ENCODE data around the gene SNW1.

SNW1 gene

DNA sequence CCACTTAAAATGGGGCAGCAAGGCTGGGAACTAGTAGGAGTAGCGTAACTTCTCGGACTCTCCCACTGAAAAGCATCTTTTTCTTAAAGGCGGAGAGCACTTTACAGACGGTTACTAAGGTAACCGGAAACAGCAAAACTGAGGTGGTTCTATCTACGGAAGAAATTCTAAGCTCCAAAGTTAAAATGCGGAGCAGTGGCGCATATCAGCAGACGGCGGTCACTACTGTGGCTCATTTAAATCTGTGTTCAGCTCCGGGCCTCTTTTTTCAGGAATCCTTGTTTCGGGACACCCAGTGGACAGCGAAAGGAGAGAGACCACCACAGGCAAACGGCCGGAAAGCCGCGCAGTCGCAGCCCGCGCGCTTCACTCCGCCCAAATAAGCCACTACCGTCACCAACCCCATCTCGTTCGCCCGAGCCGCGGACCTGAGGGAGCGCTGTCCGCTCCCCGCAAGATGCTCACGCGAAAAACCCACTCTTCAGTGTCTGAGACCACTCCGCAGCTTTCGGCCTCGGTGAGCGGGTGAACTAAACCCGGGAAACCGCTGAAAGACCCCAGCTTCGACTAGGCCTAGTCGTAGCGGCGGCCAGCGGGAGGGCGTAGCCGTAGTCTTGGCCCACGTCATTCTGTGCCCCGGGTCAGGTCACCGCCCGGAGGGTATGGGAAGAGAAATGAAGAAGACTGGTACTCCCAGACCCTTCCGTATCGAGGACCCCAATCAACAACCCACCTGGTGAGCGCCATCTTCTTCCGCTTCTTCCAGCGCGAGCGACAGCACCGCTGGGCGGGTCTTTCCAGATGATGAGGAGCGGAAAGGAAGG lies at the start of gene SNW1:
Gene SNW1 (minus strand): TSS at position 776 of the 824 bp plus-strand sequence. CDS start 29 bp downstream, at position 747.
- TF ChIP-seq, protein P1, sequence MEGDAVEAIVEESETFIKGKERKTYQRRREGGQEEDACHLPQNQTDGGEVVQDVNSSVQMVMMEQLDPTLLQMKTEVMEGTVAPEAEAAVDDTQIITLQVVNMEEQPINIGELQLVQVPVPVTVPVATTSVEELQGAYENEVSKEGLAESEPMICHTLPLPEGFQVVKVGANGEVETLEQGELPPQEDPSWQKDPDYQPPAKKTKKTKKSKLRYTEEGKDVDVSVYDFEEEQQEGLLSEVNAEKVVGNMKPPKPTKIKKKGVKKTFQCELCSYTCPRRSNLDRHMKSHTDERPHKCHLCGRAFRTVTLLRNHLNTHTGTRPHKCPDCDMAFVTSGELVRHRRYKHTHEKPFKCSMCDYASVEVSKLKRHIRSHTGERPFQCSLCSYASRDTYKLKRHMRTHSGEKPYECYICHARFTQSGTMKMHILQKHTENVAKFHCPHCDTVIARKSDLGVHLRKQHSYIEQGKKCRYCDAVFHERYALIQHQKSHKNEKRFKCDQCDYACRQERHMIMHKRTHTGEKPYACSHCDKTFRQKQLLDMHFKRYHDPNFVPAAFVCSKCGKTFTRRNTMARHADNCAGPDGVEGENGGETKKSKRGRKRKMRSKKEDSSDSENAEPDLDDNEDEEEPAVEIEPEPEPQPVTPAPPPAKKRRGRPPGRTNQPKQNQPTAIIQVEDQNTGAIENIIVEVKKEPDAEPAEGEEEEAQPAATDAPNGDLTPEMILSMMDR (IDR thresholded peaks at IDR 0.05): no peak

DNA sequence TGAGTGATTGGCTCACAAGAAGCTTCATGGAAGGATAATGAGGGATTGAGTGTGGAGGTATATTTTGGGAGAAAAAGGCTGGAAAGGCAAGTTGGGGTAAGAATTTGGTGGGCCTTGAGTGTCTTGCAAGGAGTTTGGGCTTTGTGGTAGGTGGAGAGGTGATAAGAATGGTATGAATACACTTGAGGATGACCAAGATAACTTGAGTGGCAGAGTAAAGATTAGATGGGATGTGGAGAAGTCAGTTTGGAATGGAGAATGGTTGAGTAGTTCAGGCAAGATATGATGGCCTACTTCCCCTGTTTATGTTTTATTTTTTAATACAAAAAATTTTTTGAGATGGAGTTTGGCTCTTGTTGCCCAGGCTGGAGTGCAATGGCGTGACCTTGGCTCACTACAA lies 48.1 kb upstream of the SNW1 start:
- TF ChIP-seq, protein P1 (IDR thresholded peaks at IDR 0.05): no peak

DNA sequence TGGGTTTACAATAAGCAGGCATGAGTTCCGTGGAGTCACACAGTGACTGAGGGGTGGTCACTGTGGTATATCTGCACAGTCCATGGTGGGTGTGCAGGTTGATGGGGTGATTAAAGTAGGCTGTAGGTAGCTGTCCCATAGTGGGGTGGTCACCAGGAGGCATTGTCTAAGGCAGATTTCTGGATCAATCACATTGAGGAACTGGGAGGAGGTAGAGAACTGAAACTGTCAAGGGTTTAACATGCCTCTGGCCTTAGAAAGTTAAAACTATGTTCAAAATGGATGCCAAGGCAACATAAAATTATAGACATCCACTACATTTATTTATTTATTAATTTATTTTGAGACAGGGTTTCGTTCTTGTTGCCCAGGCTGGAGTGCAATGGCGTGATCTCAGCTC lies 47.3 kb upstream of the SNW1 start:
- TF ChIP-seq, protein P1 (IDR thresholded peaks at IDR 0.05): no peak

DNA sequence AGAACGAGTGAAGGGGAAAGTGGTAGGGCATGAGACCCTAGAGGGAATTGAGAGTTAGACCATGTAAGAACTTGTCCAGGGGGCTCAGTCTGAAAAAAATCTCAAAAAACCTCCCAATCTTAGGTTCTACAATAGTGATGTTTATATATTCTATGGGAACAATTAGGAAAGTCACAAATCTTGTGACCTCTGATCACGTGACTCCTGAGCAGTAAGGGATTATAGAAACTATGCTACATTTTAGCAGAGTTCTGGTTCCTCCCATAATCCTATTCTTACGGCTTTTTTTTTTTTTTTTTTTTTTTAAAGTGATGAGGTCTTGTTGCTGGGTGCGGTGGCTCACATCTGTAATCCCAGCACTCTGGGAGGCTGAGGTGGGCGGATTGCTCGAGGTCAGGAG lies 44.8 kb upstream of the SNW1 start:
- TF ChIP-seq, protein P1 (IDR thresholded peaks at IDR 0.05): no peak

DNA sequence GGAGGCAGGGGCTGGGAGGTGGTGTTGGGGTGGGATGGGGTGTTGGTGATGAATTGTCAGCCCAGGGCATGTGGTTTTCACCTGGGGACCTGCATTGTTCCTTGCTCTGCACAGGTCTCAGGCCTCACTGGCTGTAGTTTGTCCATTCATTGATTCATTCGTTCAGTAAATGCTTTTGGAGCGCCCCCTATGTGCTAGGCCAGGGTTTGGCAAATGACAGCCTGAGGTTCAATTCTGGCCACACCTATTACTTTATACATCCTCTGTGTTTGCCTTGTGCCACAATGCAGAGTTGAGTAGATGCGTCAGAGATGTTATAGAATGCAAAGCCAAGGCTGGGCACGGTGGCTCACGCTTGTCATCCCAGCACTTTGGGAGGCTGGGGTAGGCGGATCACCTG lies 43.6 kb upstream of the SNW1 start:
- TF ChIP-seq, protein P1 (IDR thresholded peaks at IDR 0.05): peak; percentile 29; the same call in 1 of the 2 replicates

DNA sequence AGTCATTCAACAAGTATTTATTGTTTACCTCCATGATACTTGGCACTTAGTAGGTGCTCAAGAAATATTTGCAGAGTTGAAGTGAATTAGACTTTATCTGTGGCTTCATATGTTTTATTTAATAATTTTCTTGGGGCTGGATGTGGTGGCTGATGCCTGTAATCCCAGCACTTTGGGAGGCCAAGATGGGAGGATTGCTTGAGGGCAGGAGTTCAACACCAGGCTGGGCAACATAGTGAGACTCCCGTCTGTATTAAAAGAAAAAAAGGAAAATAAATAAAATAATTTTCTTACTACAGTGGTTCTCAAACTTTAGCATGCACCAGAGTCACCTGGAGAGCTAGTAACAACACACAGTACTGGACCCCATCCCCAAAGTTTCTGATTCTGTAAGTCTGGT lies 39.9 kb upstream of the SNW1 start:
- TF ChIP-seq, protein P1 (IDR thresholded peaks at IDR 0.05): no peak

DNA sequence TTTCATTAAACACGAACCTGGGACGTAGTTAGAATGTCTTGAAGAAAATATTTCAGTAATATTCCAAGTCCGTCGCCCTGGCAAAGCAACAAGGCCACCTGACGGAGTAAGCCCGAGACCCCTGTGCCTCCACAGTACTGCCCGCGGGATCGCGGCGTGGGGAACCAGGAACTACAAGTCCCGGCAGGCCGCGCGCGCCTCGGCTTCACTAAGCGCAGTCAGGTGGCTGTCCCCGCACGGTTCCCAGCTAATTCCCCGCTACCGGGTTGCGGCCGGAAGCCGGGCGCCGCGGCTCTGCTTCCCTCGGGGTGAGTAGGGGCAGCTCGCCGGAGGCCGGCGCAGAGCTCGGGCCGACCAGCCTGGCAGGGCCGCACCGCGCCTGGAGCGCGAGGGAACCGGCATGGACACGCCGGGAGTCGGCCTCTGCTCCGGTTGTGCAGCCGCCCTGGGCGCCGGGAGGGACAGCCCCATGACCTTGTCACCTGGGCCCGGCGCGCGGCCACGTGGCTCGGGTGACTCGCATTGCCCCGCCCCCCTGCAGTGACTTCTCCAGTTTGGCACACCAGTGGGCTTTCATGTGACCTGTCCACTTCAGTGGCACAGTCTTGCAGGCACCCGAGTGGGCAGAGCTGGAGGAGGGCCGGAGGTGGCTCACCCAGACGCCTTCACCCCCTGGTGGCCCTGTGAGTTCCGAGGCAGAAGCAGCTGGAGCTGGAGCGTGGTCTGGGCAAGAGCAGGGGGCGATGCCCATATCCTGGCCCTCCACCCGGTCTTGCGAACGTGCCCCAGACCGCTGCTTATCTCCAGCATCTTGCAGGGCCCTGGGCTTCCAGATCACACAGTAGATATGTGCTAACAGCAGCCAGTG lies 39.1 kb upstream of the SNW1 start, which contains the start of gene ADCK1:
Gene ADCK1 (plus strand): TSS at position 247 of the 868 bp plus-strand sequence. CDS start 18,870 bp downstream, outside the sequence.
- TF ChIP-seq, protein P1 (IDR thresholded peaks at IDR 0.05): no peak
